HCT116 (cell line): Measurements from ENCODE around the gene RFTN2. TPM values are rescaled to one million over a fixed set of nuclear protein-coding genes. Genes with fewer than 3 reads are reported as not detected.

ENCODE experiments used
- ATAC-seq: fragments of 200-7000 bp; cut with Tn5 transposase; 2 replicates; pipeline ENCODE4 v1.9.1; 2020; ENCODE audit warnings: mild to moderate bottlenecking, moderate library complexity
- BruUV-seq: library from RNA; stranded (reverse); fragments of 400-500 nt; replicated peaks from 2 replicates; lab custom pipeline; 2021; lab: Mats Ljungman, UMichigan
- CTCF ChIA-PET: fragments of 300-600 bp; sonication (Branson Sonifier 250); formaldehyde crosslinking; loops from one replicate; lab custom pipeline; 2021; ENCODE audit warnings: antibody characterized with exemption; lab: Charles Lee
- POLR2A ChIA-PET: fragments of 300-600, 350-600 bp; sonication (Branson Sonifier 250); formaldehyde crosslinking; loops from one replicate; lab custom pipeline; 2021; ENCODE audit warnings: antibody characterized with exemption; lab: Charles Lee
- RAD21 ChIA-PET, 2 experiments: fragments of 300-600 bp; sonication (Branson Sonifier 250); formaldehyde crosslinking; loops; one replicate each; lab custom pipeline; 2023; ENCODE audit warnings: low total read pairs in 2 of 2; ENCODE audit not compliant: uncharacterized antibody in 2 of 2, unreplicated experiment in 2 of 2, low non-redundant PET in 1 of 2; lab: Charles Lee
- DNase-seq: peaks from one replicate; pipeline ENCODE4 v3.0.0-alpha.2; 2010; ENCODE audit warnings: low read depth, low spot score
- H2AFZ ChIP-seq: fragments of 200-600 bp; shearing (Covaris generic), sonication (generic); 2 replicates; pipeline ENCODE4 v1.6.1; 2017; ENCODE audit warnings: low read depth, mixed run types, mixed read lengths, antibody characterized with exemption, low read length; ENCODE audit not compliant: poor library complexity, severe bottlenecking
- H3K27ac ChIP-seq: 2 replicates; pipeline ENCODE4 v1.5.1; 2012; ENCODE audit warnings: low read depth, low read length
- H3K27me3 ChIP-seq: fragments of 200-600 bp; sonication (generic); 2 replicates; pipeline ENCODE4 v1.6.1; 2016; ENCODE audit warnings: mixed run types, low read length, mixed read lengths; ENCODE audit not compliant: insufficient read depth
- H3K36me3 ChIP-seq, 2 experiments: fragments of 200-500 bp in 1 of 2; fragments of 200-600 bp in 1 of 2; sonication (Bioruptor generic) in 1 of 2; sonication (generic) in 1 of 2; 2 replicates each; pipeline versions ENCODE4 v1.5.1 to v1.6.1; 2014 to 2016; ENCODE audit warnings: low read length in 2 of 2, inconsistent platforms in 1 of 2, mixed read lengths in 1 of 2, mixed run types in 1 of 2; ENCODE audit not compliant: insufficient read depth in 2 of 2, control insufficient read depth in 1 of 2
- H3K4me1 ChIP-seq, 2 experiments: fragments of 200-600 bp in 1 of 2; sonication (generic) in 1 of 2; 2 replicates each; pipeline versions ENCODE4 v1.5.1 to v1.6.1; 2012 to 2017; ENCODE audit warnings: low read length in 2 of 2, inconsistent platforms in 1 of 2, mild to moderate bottlenecking in 1 of 2, mixed read lengths in 1 of 2, mixed run types in 1 of 2, moderate library complexity in 1 of 2; ENCODE audit not compliant: insufficient read depth in 2 of 2, control insufficient read depth in 1 of 2
- H3K4me2 ChIP-seq: fragments of 200-600 bp; sonication (generic); 2 replicates; pipeline ENCODE4 v1.6.1; 2017; ENCODE audit warnings: mixed run types, low read length, mixed read lengths
- H3K4me3 ChIP-seq, 2 experiments: fragments of 200-600 bp in 1 of 2; sonication (generic) in 1 of 2; replicated peaks in 1 of 2; 2 replicates each; pipeline ENCODE4 v1.5.1; 2011 to 2016; ENCODE audit warnings: low read length in 2 of 2, control low read depth in 1 of 2, low read depth in 1 of 2, mild to moderate bottlenecking in 1 of 2, mixed read lengths in 1 of 2, mixed run types in 1 of 2
- H3K79me2 ChIP-seq: fragments of 200-600 bp; sonication (generic); 2 replicates; pipeline ENCODE4 v1.6.1; 2017; ENCODE audit warnings: mild to moderate bottlenecking, mixed run types, low read length, moderate library complexity, mixed read lengths; ENCODE audit not compliant: insufficient read depth
- H3K9ac ChIP-seq: fragments of 200-600 bp; sonication (generic); 2 replicates; pipeline ENCODE4 v1.6.1; 2016; ENCODE audit warnings: low read length, mixed read lengths
- H3K9me2 ChIP-seq: fragments of 200-600 bp; sonication (generic), shearing (Covaris generic); 2 replicates; pipeline ENCODE4 v1.6.1; 2017; ENCODE audit warnings: mixed run types, mild to moderate bottlenecking, moderate library complexity; ENCODE audit not compliant: insufficient read depth
- H3K9me3 ChIP-seq, 2 experiments: fragments of 200-500 bp in 1 of 2; fragments of 200-600 bp in 1 of 2; sonication (Bioruptor generic) in 1 of 2; sonication (generic) in 1 of 2; 2 replicates each; pipeline ENCODE4 v1.6.1; 2014 to 2017; ENCODE audit warnings: low read length in 2 of 2, mixed read lengths in 2 of 2, inconsistent platforms in 1 of 2, low read depth in 1 of 2, mild to moderate bottlenecking in 1 of 2, mixed run types in 1 of 2, moderate library complexity in 1 of 2; ENCODE audit not compliant: control insufficient read depth in 1 of 2, insufficient read depth in 1 of 2
- H4K20me1 ChIP-seq: fragments of 200-600 bp; sonication (generic), shearing (Covaris generic); 2 replicates; pipeline ENCODE4 v1.6.1; 2017; ENCODE audit warnings: mixed run types, mild to moderate bottlenecking, moderate library complexity; ENCODE audit not compliant: insufficient read depth
- CTCF ChIP-seq, 3 experiments: fragments of 200-600 bp in 1 of 3; sonication (generic) in 1 of 3; IDR thresholded peaks in 2 of 3; conservative IDR thresholded peaks in 1 of 3; 2 replicates each; pipeline ENCODE4 v1.5.1; 2012 to 2017; ENCODE audit warnings: low read depth in 2 of 3, low read length in 2 of 3, antibody characterized with exemption in 1 of 3, borderline replicate concordance in 1 of 3, control low read depth in 1 of 3, mild to moderate bottlenecking in 1 of 3, mixed read lengths in 1 of 3, mixed run types in 1 of 3, moderate library complexity in 1 of 3; ENCODE audit not compliant: insufficient read depth in 1 of 3
- EGR1 ChIP-seq: IDR thresholded peaks from 2 replicates; pipeline ENCODE4 v1.6.1; 2012; ENCODE audit warnings: low read depth
- EZH2 ChIP-seq: fragments of 200-600 bp; sonication (generic); IDR thresholded peaks from 2 replicates; pipeline ENCODE4 v1.6.1; 2017; ENCODE audit warnings: antibody characterized with exemption, mixed run types
- EZH2phosphoT487 ChIP-seq: fragments of 200-600 bp; IDR thresholded peaks from 2 replicates; pipeline ENCODE4 v1.6.1; 2018; ENCODE audit warnings: antibody characterized with exemption, borderline replicate concordance
- FOSL1 ChIP-seq: IDR thresholded peaks from 2 replicates; pipeline ENCODE4 v1.6.1; 2012; ENCODE audit warnings: low read depth
- POLR2AphosphoS5 ChIP-seq: IDR thresholded peaks from 2 replicates; pipeline ENCODE4 v1.6.1; 2011; ENCODE audit warnings: mild to moderate bottlenecking, low read depth, low read length, moderate library complexity
- RAD21 ChIP-seq: IDR thresholded peaks from 2 replicates; pipeline ENCODE4 v1.6.1; 2012; ENCODE audit warnings: low read depth, mild to moderate bottlenecking
- YY1 ChIP-seq: IDR thresholded peaks from 2 replicates; pipeline ENCODE4 v1.6.1; 2011; ENCODE audit warnings: low read length, low read depth, moderate library complexity, mild to moderate bottlenecking; ENCODE audit not compliant: insufficient replicate concordance; ENCODE audit errors: extremely low read depth
- ZFX ChIP-seq: fragments of 450-650 bp; IDR thresholded peaks from 2 replicates; pipeline ENCODE4 v1.6.1; 2017
- ZNF274 ChIP-seq: fragments of 200-500 bp; sonication (Bioruptor generic); IDR thresholded peaks from 2 replicates; pipeline ENCODE4 v1.6.1; 2014; ENCODE audit warnings: mild to moderate bottlenecking, low read depth, low read length, inconsistent platforms
- intact Hi-C: fragments of 100-400 bp; cut with micrococcal nuclease; formaldehyde crosslinking; loops from 2 replicates; pipeline ENCODE4 v1.10.0; 2022
- total RNA-seq: library from RNA; stranded (reverse); gene quantifications from one replicate; pipeline ENCODE4 v1.2.1, GENCODE V29; 2021; ENCODE audit not compliant: unreplicated experiment
- TF ChIP-seq, protein P1 (sequence below): IDR thresholded peaks from 2 replicates; pipeline ENCODE4 v1.6.1; 2012
- TF ChIP-seq, protein P2 (sequence below): IDR thresholded peaks from 2 replicates; pipeline ENCODE4 v1.6.1; 2012

RFTN2 gene
- total RNA-seq, 1 experiment from 2014 or later = not detected

DNA sequence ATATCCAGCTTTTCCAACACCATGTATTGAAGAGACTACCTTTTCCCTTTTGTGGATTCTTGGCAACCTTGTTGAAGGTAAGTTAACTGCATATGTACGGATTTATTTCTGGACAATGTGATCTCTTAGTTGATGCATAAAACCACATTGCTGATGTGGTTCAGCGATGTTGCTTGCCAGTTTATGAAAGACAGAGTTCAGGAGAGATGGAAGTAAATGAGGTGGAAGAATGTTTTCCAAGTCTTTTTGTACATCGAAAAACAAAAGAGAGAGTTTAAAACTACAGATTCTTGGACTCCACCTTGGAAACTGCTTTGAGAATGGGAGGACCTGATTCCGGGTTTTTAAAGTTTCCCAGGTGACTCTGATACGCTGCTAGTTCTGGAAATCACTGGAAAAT, 115.7 kb downstream of the RFTN2 start:
- CTCF ChIA-PET = no interaction called here
- DNase-seq (no peak), ATAC-seq (no peak)
- POLR2A ChIA-PET = no interaction called here
- Histone ChIP-seq H3K27me3 (no peaks in the 10 kb centered on the region), H3K9ac (no peak overlapping the region), H3K27ac (no peak overlapping the region), H4K20me1 (0 out of 2 replicates have a peak, but pooled peaks cover 5% of the 10 kb centered on the region), H3K4me3 (no peak overlapping the region), H2AFZ (no peak overlapping the region), H3K36me3 (no peaks in the 10 kb centered on the region; a peak in 1 of 4 replicates), H3K9me2 (no peaks in the 10 kb centered on the region), H3K79me2 (no peaks in the 10 kb centered on the region), H3K9me3 (no peaks in the 10 kb centered on the region), H3K4me1 (no peaks in the 10 kb centered on the region), H3K4me2 (no peak overlapping the region)
- TF ChIP-seq, protein P1, sequence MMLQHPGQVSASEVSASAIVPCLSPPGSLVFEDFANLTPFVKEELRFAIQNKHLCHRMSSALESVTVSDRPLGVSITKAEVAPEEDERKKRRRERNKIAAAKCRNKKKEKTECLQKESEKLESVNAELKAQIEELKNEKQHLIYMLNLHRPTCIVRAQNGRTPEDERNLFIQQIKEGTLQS = no peak
- TF ChIP-seq EZH2 (no peak), FOSL1 (no peak), POLR2AphosphoS5 (no peak), CTCF (IDR thresholded peaks at IDR 0.05 in 2 of 3, conservative IDR thresholded peaks at IDR 0.05 in 1 of 3; ENCODE audit: borderline replicate concordance in 1 of 3, insufficient read depth in 1 of 3, low read depth in 2 of 3, low read length in 2 of 3) (no peak), EGR1 (no peak), ZNF274 (no peak), ZFX (no peak), RAD21 (no peak), YY1 (no peak), EZH2phosphoT487 (no peak)
- TF ChIP-seq, protein P2, sequence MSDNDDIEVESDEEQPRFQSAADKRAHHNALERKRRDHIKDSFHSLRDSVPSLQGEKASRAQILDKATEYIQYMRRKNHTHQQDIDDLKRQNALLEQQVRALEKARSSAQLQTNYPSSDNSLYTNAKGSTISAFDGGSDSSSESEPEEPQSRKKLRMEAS = no peak
- no TSS peak for BruUV-seq
- intact Hi-C loops = no loop called here
- RAD21 ChIA-PET = interaction anchor here in 1 of 2 experiments (0.7 kb wide), 1 partner anchor 13 kb away, joined by 6 read pairs; no protein-coding TSS in a partner anchor
